HepG2 (cell line): ENCODE data around the gene DDRGK1. TPM values are rescaled to one million over a fixed set of nuclear protein-coding genes. Genes with fewer than 3 reads are reported as not detected.

Source experiments
- CHCHD3 ChIP-seq: sonication (generic); formaldehyde crosslinking; IDR thresholded peaks from 2 replicates; pipeline ENCODE4 v1.8.0; 2022; ENCODE audit warnings: mild to moderate bottlenecking, missing genetic modification reagents, moderate library complexity
- FIP1L1 ChIP-seq: fragments of 200-400 bp; formaldehyde crosslinking; IDR thresholded peaks from 2 replicates; pipeline ENCODE4 v1.6.1; 2018; ENCODE audit warnings: low read depth, mild to moderate bottlenecking, low read length, moderate library complexity, borderline replicate concordance; ENCODE audit not compliant: insufficient read depth
- FOXC1 ChIP-seq: sonication (generic); formaldehyde crosslinking; IDR thresholded peaks from 2 replicates; pipeline ENCODE4 v1.8.0; 2022; ENCODE audit warnings: mild to moderate bottlenecking, missing genetic modification reagents, borderline replicate concordance
- ISL2 ChIP-seq: sonication (generic); formaldehyde crosslinking; IDR thresholded peaks from 2 replicates; pipeline ENCODE4 v1.5.0; 2020; ENCODE audit warnings: missing genetic modification reagents
- KDM5B ChIP-seq: sonication (generic); formaldehyde crosslinking; IDR thresholded peaks from 2 replicates; pipeline ENCODE4 v1.4.0; 2020; ENCODE audit warnings: missing genetic modification reagents, mild to moderate bottlenecking, borderline replicate concordance
- REPIN1 ChIP-seq: sonication (generic); formaldehyde crosslinking; IDR thresholded peaks from 2 replicates; pipeline ENCODE4 v1.8.0; 2022; ENCODE audit warnings: missing genetic modification reagents, low read depth, mild to moderate bottlenecking, borderline replicate concordance
- SETDB1 ChIP-seq: sonication (generic); formaldehyde crosslinking; IDR thresholded peaks from 2 replicates; pipeline ENCODE4 v1.5.1; 2020; ENCODE audit warnings: missing genetic modification reagents, mild to moderate bottlenecking, borderline replicate concordance
- SRSF9 ChIP-seq: fragments of 200-400 bp; formaldehyde crosslinking; IDR thresholded peaks from 2 replicates; pipeline ENCODE4 v1.6.1; 2018; ENCODE audit warnings: borderline replicate concordance, mild to moderate bottlenecking, low read depth, low read length; ENCODE audit not compliant: insufficient read depth, poor library complexity, severe bottlenecking
- TOE1 ChIP-seq: sonication (generic); formaldehyde crosslinking; IDR thresholded peaks from 2 replicates; pipeline ENCODE4 v1.4.0; 2020; ENCODE audit warnings: mild to moderate bottlenecking, missing genetic modification reagents
- ZFY ChIP-seq: sonication (generic); formaldehyde crosslinking; IDR thresholded peaks from 2 replicates; pipeline ENCODE4 v1.4.0; 2020; ENCODE audit warnings: missing genetic modification reagents
- ZNF17 ChIP-seq: sonication (generic); formaldehyde crosslinking; IDR thresholded peaks from 2 replicates; pipeline ENCODE4 v1.5.0; 2020; ENCODE audit warnings: mild to moderate bottlenecking, missing genetic modification reagents
- ZNF616 ChIP-seq: sonication (generic); formaldehyde crosslinking; IDR thresholded peaks from 2 replicates; pipeline ENCODE4 v1.5.0; 2020; ENCODE audit warnings: low read depth, mild to moderate bottlenecking, missing genetic modification reagents
- ZNF746 ChIP-seq: sonication (generic); formaldehyde crosslinking; IDR thresholded peaks from 2 replicates; pipeline ENCODE4 v1.8.0; 2022; ENCODE audit warnings: mild to moderate bottlenecking, missing genetic modification reagents
- ZNF777 ChIP-seq: sonication (generic); formaldehyde crosslinking; IDR thresholded peaks from 2 replicates; pipeline ENCODE4 v1.4.0; 2020; ENCODE audit warnings: missing genetic modification reagents
- ZSCAN20 ChIP-seq: sonication (generic); formaldehyde crosslinking; IDR thresholded peaks from 2 replicates; pipeline ENCODE4 v1.4.0; 2020; ENCODE audit warnings: missing genetic modification reagents, mild to moderate bottlenecking, borderline replicate concordance
- ZSCAN31 ChIP-seq: sonication (generic); formaldehyde crosslinking; IDR thresholded peaks from 2 replicates; pipeline ENCODE4 v1.5.0; 2020; ENCODE audit warnings: low read depth, mild to moderate bottlenecking, missing genetic modification reagents
- polyA plus RNA-seq, 8 experiments: library from polyadenylated mRNA; depleted of rRNA in 3 of 8; stranded (reverse) in 7 of 8; unstranded in 1 of 8; fragments of >200 nt; fragmentation: Illumina TruSeq in 4 of 8; extraction: Trizol in 4 of 8; gene quantifications; 2 replicates each; pipeline versions ENCODE4 v1.2.1 to v1.2.3, GENCODE V29; 2011 to 2016; ENCODE audit warnings: low read depth in 4 of 8, missing spikeins in 1 of 8, mixed read lengths in 1 of 8; ENCODE audit not compliant: insufficient read depth in 1 of 8
- total RNA-seq, 5 experiments: library from RNA; depleted of rRNA; stranded (reverse); fragments of >200 nt; fragmentation: Illumina TruSeq; extraction: Trizol; gene quantifications; 2 replicates each; pipeline ENCODE4 v1.2.3, GENCODE V29; 2016; ENCODE audit warnings: low read depth in 1 of 5
- TF ChIP-seq, protein P1 (sequence below): sonication (generic); formaldehyde crosslinking; IDR thresholded peaks from 2 replicates; pipeline ENCODE4 v1.4.0; 2020; ENCODE audit warnings: mild to moderate bottlenecking, low read depth, missing genetic modification reagents
- TF ChIP-seq, protein P2 (sequence below): sonication (generic); formaldehyde crosslinking; IDR thresholded peaks from 2 replicates; pipeline ENCODE4 v1.4.0; 2020; ENCODE audit warnings: mild to moderate bottlenecking, missing genetic modification reagents
- TF ChIP-seq, protein P3 (sequence below): sonication (generic); formaldehyde crosslinking; IDR thresholded peaks from 2 replicates; pipeline ENCODE4 v1.9.0; 2021; ENCODE audit warnings: missing genetic modification reagents, borderline replicate concordance
- TF ChIP-seq, protein P4 (sequence below): sonication (generic); formaldehyde crosslinking; IDR thresholded peaks from 2 replicates; pipeline ENCODE4 v1.4.0; 2020; ENCODE audit warnings: mild to moderate bottlenecking, low read depth, missing genetic modification reagents
- TF ChIP-seq, protein P5 (sequence below): IDR thresholded peaks from 2 replicates; pipeline ENCODE4 v1.6.1; 2018; ENCODE audit warnings: missing genetic modification reagents, mild to moderate bottlenecking, missing compliant biosample characterization
- TF ChIP-seq, protein P6 (sequence below): sonication (generic); formaldehyde crosslinking; IDR thresholded peaks from 2 replicates; pipeline ENCODE4 v1.4.0; 2020; ENCODE audit warnings: mild to moderate bottlenecking, missing genetic modification reagents

Gene DDRGK1
- total and polyA plus RNA-seq, 2 of the 13 experiments (the other 11 are each of a cell fraction or from before 2014, with no cell fraction given), result 96.7 to 149 TPM

DNA sequence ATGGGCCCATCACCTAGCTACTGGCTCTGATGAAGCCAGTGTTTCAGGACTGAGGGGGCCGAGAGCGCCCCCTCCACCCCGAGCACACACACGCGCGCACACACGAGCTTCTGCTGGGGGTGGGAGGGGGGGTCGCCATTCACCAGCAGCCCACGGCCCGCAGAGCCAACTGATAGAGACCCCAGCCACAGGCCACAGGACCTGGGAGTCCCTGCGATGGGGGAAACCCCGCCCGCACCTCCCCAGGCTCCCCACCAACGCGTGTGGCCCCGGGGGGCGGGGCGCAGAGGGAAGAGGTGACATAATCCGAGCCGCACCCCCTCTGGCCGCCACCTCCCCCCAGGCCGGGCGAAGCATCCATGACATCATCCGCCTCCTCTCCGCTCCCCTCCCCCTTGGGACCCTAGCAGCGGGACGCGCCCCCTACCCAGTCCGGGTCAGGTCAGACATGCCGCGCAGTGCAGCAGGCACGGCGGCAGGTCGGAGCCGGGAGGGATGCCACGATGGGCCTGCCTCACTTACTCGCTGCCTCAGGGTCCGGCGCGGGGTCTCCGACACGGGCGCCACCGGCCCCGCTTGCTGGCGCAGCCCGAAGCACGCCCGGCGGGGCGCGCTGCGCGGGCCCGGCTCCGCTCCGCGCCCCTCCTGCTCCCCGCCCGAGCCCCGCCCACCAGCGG is 31.4 kb downstream of the DDRGK1 start, which contains the start of gene LZTS3 (continued):
- TF ChIP-seq TOE1 (CRISPR knock-in tag) (no peak), KDM5B (no peak), ZNF777 (CRISPR knock-in tag) (no peak), ZSCAN20 (CRISPR knock-in tag) (no peak), SRSF9 (no peak), FOXC1 (CRISPR knock-in tag) (no peak; the same call in 1 of the 2 replicates), ZNF746 (CRISPR knock-in tag) (no peak; the same call in 1 of the 2 replicates), FIP1L1 (no peak), ZNF17 (CRISPR knock-in tag) (no peak), SETDB1 (no peak), CHCHD3 (CRISPR knock-in tag) (peak; percentile 46; the same call in 1 of the 2 replicates), ZSCAN31 (CRISPR knock-in tag) (no peak; the same call in 1 of the 2 replicates), ZFY (CRISPR knock-in tag) (no peak), ZNF616 (CRISPR knock-in tag) (peak; percentile 73), ISL2 (CRISPR knock-in tag) (no peak), REPIN1 (CRISPR knock-in tag) (no peak; the same call in 1 of the 2 replicates)
- TF ChIP-seq, protein P1, sequence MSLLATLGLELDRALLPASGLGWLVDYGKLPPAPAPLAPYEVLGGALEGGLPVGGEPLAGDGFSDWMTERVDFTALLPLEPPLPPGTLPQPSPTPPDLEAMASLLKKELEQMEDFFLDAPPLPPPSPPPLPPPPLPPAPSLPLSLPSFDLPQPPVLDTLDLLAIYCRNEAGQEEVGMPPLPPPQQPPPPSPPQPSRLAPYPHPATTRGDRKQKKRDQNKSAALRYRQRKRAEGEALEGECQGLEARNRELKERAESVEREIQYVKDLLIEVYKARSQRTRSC (CRISPR knock-in tag), result no peak
- TF ChIP-seq, protein P2, sequence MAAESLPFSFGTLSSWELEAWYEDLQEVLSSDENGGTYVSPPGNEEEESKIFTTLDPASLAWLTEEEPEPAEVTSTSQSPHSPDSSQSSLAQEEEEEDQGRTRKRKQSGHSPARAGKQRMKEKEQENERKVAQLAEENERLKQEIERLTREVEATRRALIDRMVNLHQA (CRISPR knock-in tag), result no peak
- TF ChIP-seq, protein P3, sequence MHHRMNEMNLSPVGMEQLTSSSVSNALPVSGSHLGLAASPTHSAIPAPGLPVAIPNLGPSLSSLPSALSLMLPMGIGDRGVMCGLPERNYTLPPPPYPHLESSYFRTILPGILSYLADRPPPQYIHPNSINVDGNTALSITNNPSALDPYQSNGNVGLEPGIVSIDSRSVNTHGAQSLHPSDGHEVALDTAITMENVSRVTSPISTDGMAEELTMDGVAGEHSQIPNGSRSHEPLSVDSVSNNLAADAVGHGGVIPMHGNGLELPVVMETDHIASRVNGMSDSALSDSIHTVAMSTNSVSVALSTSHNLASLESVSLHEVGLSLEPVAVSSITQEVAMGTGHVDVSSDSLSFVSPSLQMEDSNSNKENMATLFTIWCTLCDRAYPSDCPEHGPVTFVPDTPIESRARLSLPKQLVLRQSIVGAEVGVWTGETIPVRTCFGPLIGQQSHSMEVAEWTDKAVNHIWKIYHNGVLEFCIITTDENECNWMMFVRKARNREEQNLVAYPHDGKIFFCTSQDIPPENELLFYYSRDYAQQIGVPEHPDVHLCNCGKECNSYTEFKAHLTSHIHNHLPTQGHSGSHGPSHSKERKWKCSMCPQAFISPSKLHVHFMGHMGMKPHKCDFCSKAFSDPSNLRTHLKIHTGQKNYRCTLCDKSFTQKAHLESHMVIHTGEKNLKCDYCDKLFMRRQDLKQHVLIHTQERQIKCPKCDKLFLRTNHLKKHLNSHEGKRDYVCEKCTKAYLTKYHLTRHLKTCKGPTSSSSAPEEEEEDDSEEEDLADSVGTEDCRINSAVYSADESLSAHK (CRISPR knock-in tag), result no peak
- TF ChIP-seq, protein P4, sequence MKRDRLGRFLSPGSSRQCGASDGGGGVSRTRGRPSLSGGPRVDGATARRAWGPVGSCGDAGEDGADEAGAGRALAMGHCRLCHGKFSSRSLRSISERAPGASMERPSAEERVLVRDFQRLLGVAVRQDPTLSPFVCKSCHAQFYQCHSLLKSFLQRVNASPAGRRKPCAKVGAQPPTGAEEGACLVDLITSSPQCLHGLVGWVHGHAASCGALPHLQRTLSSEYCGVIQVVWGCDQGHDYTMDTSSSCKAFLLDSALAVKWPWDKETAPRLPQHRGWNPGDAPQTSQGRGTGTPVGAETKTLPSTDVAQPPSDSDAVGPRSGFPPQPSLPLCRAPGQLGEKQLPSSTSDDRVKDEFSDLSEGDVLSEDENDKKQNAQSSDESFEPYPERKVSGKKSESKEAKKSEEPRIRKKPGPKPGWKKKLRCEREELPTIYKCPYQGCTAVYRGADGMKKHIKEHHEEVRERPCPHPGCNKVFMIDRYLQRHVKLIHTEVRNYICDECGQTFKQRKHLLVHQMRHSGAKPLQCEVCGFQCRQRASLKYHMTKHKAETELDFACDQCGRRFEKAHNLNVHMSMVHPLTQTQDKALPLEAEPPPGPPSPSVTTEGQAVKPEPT (CRISPR knock-in tag), result no peak
- TF ChIP-seq, protein P5, sequence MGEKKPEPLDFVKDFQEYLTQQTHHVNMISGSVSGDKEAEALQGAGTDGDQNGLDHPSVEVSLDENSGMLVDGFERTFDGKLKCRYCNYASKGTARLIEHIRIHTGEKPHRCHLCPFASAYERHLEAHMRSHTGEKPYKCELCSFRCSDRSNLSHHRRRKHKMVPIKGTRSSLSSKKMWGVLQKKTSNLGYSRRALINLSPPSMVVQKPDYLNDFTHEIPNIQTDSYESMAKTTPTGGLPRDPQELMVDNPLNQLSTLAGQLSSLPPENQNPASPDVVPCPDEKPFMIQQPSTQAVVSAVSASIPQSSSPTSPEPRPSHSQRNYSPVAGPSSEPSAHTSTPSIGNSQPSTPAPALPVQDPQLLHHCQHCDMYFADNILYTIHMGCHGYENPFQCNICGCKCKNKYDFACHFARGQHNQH (CRISPR knock-in tag), result peak; percentile 15; the same call in 1 of the 2 replicates
- TF ChIP-seq, protein P6, sequence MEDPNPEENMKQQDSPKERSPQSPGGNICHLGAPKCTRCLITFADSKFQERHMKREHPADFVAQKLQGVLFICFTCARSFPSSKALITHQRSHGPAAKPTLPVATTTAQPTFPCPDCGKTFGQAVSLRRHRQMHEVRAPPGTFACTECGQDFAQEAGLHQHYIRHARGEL (CRISPR knock-in tag), result no peak; the same call in 1 of the 2 replicates
